GM19035 (cell line): ENCODE measurements around the gene IL7R.

Source experiments
- ATAC-seq: cut with Tn5 transposase; IDR thresholded peaks from one replicate; pipeline ENCODE4 v1.9.1; 2021; ENCODE audit not compliant: unreplicated experiment

Gene IL7R

GRCh38 chr5:35903631-35904203, 47.0 kb downstream of the IL7R start:
- no peak for ATAC-seq

- no peak for ATAC-seq
Measured at GRCh38 chr5:35904443-35905132, 47.9 kb downstream of the IL7R start.

GRCh38 chr5:35908228-35908627, 51.5 kb downstream of the IL7R start:
- no peak for ATAC-seq

GRCh38 chr5:35908814-35909213, 52.1 kb downstream of the IL7R start:
- no peak for ATAC-seq

- ATAC-seq = no peak
Measured at GRCh38 chr5:35919191-35919590, 62.5 kb downstream of the IL7R start.

- no peak for ATAC-seq
Measured at GRCh38 chr5:35920890-35921289, 64.2 kb downstream of the IL7R start.

GRCh38 chr5:35921930-35922329, 65.2 kb downstream of the IL7R start:
- ATAC-seq = no peak

- no peak for ATAC-seq
Measured at GRCh38 chr5:35922468-35922867, 65.8 kb downstream of the IL7R start.

GRCh38 chr5:35924122-35924949, 67.6 kb downstream of the IL7R start:
- ATAC-seq = no peak

GRCh38 chr5:35924950-35925722, 68.4 kb downstream of the IL7R start:
- no peak for ATAC-seq

GRCh38 chr5:35926389-35927051, 69.8 kb downstream of the IL7R start:
- peak; percentile 77 for ATAC-seq
